K562 (cell line): ENCODE data around the gene FUZ. TPM values are rescaled to one million over a fixed set of nuclear protein-coding genes. Genes with fewer than 3 reads are reported as not detected.

Experiments
- ATAC-seq: fragments of 200-7000 bp; cut with Tn5 transposase; 3 replicates; pipeline ENCODE4 v1.9.1; 2020; ENCODE audit warnings: moderate library complexity
- BruUV-seq: library from RNA; stranded (reverse); fragments of 400-500 nt; replicated peaks from 2 replicates; lab custom pipeline; 2021; lab: Mats Ljungman, UMichigan
- CTCF ChIA-PET: fragments of 300-600 bp; formaldehyde crosslinking; extraction: SDS; loops from one replicate; lab custom pipeline; 2021; ENCODE audit warnings: low intra/inter-chr PET ratio; lab: Yijun Ruan, JAX
- POLR2A ChIA-PET: fragments of 300-600, 350-650 bp; sonication (Branson Sonifier 250); formaldehyde crosslinking; extraction: SDS; loops from one replicate; lab custom pipeline; 2021; ENCODE audit warnings: antibody characterized with exemption, inconsistent platforms; lab: Yijun Ruan, JAX
- DNase-seq, 4 experiments: peaks; one replicate each; pipeline versions ENCODE4 v3.0.0 to v3.0.0-alpha.2; 2011 to 2018; ENCODE audit warnings: low spot score in 3 of 4, mixed read lengths in 3 of 4; ENCODE audit errors: extremely low read depth in 1 of 4
- FAIRE-seq: peaks from 2 replicates; lab custom pipeline; 2011; peaks lifted over from hg19 to GRCh38; lab: Jason Lieb, UNC
- H2AFZ ChIP-seq: 2 replicates; pipeline ENCODE4 v1.6.0; 2011; ENCODE audit warnings: low read depth, low read length, control low read depth, inconsistent platforms
- H3K27ac ChIP-seq: fragments of 200-600 bp; 3 replicates; pipeline ENCODE4 v1.8.0; 2011; ENCODE audit warnings: low read depth, mild to moderate bottlenecking, control low read depth, inconsistent platforms, low read length, moderate library complexity, mixed read lengths; ENCODE audit errors: extremely low read depth
- H3K27me3 ChIP-seq, 2 experiments: fragments of 300-600 bp in 1 of 2; 2 replicates in 1 of 2; 3 replicates in 1 of 2; pipeline versions ENCODE4 v1.6.0 to v1.8.0; 2011; ENCODE audit warnings: inconsistent platforms in 2 of 2, low read length in 2 of 2, mild to moderate bottlenecking in 1 of 2, mixed read lengths in 1 of 2, moderate library complexity in 1 of 2; ENCODE audit not compliant: control insufficient read depth in 2 of 2, insufficient read depth in 2 of 2
- H3K36me3 ChIP-seq: fragments of 300-600 bp; 3 replicates; pipeline ENCODE4 v1.8.0; 2011; ENCODE audit warnings: mild to moderate bottlenecking, low read length, inconsistent platforms; ENCODE audit not compliant: control insufficient read depth, insufficient read depth
- H3K4me1 ChIP-seq, 2 experiments: fragments of 200-600 bp in 1 of 2; replicated peaks in 1 of 2; 2 replicates in 1 of 2; 3 replicates in 1 of 2; pipeline versions ENCODE4 v1.5.1 to v1.8.0; 2011; ENCODE audit warnings: inconsistent platforms in 2 of 2, low read length in 2 of 2, mild to moderate bottlenecking in 1 of 2, mixed read lengths in 1 of 2, moderate library complexity in 1 of 2; ENCODE audit not compliant: control insufficient read depth in 2 of 2, insufficient read depth in 2 of 2
- H3K4me2 ChIP-seq: 2 replicates; pipeline ENCODE4 v1.6.1; 2011; ENCODE audit warnings: low read length, control low read depth, inconsistent platforms, mixed read lengths; ENCODE audit not compliant: insufficient read depth
- H3K4me3 ChIP-seq: fragments of 200-600 bp; sonication (generic), shearing (Covaris generic); 2 replicates; pipeline ENCODE4 v1.5.1; 2016; ENCODE audit warnings: control low read depth, inconsistent platforms
- H3K79me2 ChIP-seq: fragments of 200-600 bp; 3 replicates; pipeline ENCODE4 v1.8.0; 2011; ENCODE audit warnings: low read length, inconsistent platforms; ENCODE audit not compliant: control insufficient read depth, insufficient read depth
- H3K9ac ChIP-seq, 2 experiments: 2 replicates each; pipeline versions ENCODE4 v1.6.0 to v1.6.1; 2011; ENCODE audit warnings: low read depth in 2 of 2, low read length in 2 of 2, control low read depth in 1 of 2, inconsistent platforms in 1 of 2, mild to moderate bottlenecking in 1 of 2, mixed read lengths in 1 of 2; ENCODE audit not compliant: insufficient read depth in 1 of 2
- H3K9me1 ChIP-seq: one replicate; pipeline ENCODE4 v1.6.0; 2011; ENCODE audit warnings: inconsistent platforms, mild to moderate bottlenecking, low read length, moderate library complexity; ENCODE audit not compliant: control insufficient read depth, insufficient read depth
- H3K9me3 ChIP-seq: replicated peaks from 2 replicates; pipeline ENCODE4 v1.5.1; 2011; ENCODE audit warnings: low read depth, low read length, inconsistent platforms; ENCODE audit not compliant: control insufficient read depth, insufficient read depth
- H4K20me1 ChIP-seq: replicated peaks from 2 replicates; pipeline ENCODE4 v1.6.1; 2011; ENCODE audit warnings: low read length, inconsistent platforms, mixed read lengths; ENCODE audit not compliant: control insufficient read depth, insufficient read depth
- MECOM ChIP-seq: fragments of 250-450 bp; sonication (Bioruptor Pico); IDR thresholded peaks from 2 replicates; pipeline ENCODE4 v1.8.0; 2022; ENCODE audit warnings: inconsistent platforms
- MTA3 ChIP-seq: fragments of 450-650 bp; formaldehyde crosslinking; IDR thresholded peaks from 2 replicates; pipeline ENCODE4 v1.6.1; 2017; ENCODE audit warnings: mild to moderate bottlenecking, borderline replicate concordance
- SMAD3 ChIP-seq: fragments of 450-650 bp; formaldehyde crosslinking; conservative IDR thresholded peaks from 2 replicates; pipeline ENCODE4 v1.4.0; 2020; ENCODE audit warnings: mild to moderate bottlenecking
- SRSF9 ChIP-seq: fragments of 200-400 bp; formaldehyde crosslinking; IDR thresholded peaks from 2 replicates; pipeline ENCODE4 v1.6.1; 2017; ENCODE audit warnings: low read depth, low read length, borderline replicate concordance
- WGBS: fragments of 100-300 bp; shearing (Covaris generic); methylation state at CpG from one replicate; pipeline ENCODE4 v1.1.6; 2016; ENCODE audit warnings: low coverage, mixed read lengths; ENCODE audit not compliant: insufficient coverage; ENCODE audit errors: missing lambda C conversion rate; 5-methylcytosine and 5-hydroxymethylcytosine counted together
- in situ Hi-C: fragments of 300-500 bp; cut with MboI; formaldehyde crosslinking; loops from 4 replicates; pipeline ENCODE4 v1.15.0; 2018; ENCODE audit warnings: inconsistent platforms, mixed read lengths
- intact Hi-C: fragments of 100-400 bp; cut with micrococcal nuclease; formaldehyde crosslinking; loops from 2 replicates; pipeline ENCODE4 v1.14.2; 2022
- polyA plus RNA-seq, 8 experiments: library from polyadenylated mRNA; depleted of rRNA in 4 of 8; stranded (reverse) in 5 of 8; unstranded in 3 of 8; fragments of >200 nt; fragmentation: Nextera tagmentation in 2 of 8; fragmentation: Illumina TruSeq in 1 of 8; extraction: Ambion mirVana in 2 of 8; extraction: Trizol in 1 of 8; gene quantifications; 2 replicates each; pipeline versions ENCODE4 v1.2.1 to v1.2.3, GENCODE V29; 2011 to 2014; ENCODE audit warnings: inconsistent platforms in 1 of 8, missing spikeins in 1 of 8
- total RNA-seq, 7 experiments: library from RNA; depleted of rRNA in 6 of 7; stranded (reverse); fragments of >200 nt in 6 of 7; fragmentation: Illumina TruSeq in 2 of 7; extraction: Trizol in 2 of 7; gene quantifications; 2 replicates each; pipeline versions ENCODE4 v1.2.1 to v1.2.3, GENCODE V29; 2011 to 2021; ENCODE audit warnings: low replicate concordance in 1 of 7
- TF ChIP-seq, protein P1 (sequence below): fragments of 250-450 bp; sonication (Bioruptor Pico); IDR thresholded peaks from 2 replicates; pipeline ENCODE4 v1.5.0; 2020; ENCODE audit warnings: mild to moderate bottlenecking, borderline replicate concordance

FUZ gene
- total and polyA plus RNA-seq, 9 of the 15 experiments (the other 6 are each of a cell fraction or from before 2014, with no cell fraction given) = 0.17 to 7.6 (median 3.6) TPM; not detected in 1

DNA sequence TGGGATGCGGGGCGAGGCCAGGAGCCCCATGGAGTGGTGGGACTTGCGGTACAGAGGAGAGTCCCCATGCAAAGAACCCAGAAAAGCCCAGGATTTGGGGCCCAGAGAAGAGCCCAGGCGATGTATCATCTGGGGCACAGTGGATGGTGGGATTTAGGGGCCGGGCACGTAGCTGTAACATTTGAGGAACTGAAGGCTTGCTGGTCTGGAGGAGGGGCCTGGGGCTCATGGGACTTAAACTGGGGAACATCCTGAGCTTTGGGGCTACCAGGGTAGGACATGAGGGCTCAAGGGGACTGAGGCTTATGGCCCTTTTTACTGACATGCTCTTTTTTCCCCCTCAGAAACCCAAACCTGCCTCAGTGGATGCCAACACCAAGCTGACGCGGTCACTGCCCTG is 18.5 kb upstream of the FUZ start:
- CTCF ChIA-PET = no interaction called here
- H3K9ac ChIP-seq = no peak overlapping the region
- H4K20me1 ChIP-seq = no peaks in the 10 kb centered on the region
- no peak overlapping the region for H3K27ac ChIP-seq
- no peaks in the 10 kb centered on the region for H3K27me3 ChIP-seq
- DNase-seq (no peak), ATAC-seq (no peak)
- no peaks in the 10 kb centered on the region for H3K79me2 ChIP-seq
- TF ChIP-seq SRSF9 (no peak), MECOM (CRISPR knock-in tag) (no peak), MTA3 (no peak), SMAD3 (CRISPR knock-in tag) (no peak)
- TF ChIP-seq, protein P1, sequence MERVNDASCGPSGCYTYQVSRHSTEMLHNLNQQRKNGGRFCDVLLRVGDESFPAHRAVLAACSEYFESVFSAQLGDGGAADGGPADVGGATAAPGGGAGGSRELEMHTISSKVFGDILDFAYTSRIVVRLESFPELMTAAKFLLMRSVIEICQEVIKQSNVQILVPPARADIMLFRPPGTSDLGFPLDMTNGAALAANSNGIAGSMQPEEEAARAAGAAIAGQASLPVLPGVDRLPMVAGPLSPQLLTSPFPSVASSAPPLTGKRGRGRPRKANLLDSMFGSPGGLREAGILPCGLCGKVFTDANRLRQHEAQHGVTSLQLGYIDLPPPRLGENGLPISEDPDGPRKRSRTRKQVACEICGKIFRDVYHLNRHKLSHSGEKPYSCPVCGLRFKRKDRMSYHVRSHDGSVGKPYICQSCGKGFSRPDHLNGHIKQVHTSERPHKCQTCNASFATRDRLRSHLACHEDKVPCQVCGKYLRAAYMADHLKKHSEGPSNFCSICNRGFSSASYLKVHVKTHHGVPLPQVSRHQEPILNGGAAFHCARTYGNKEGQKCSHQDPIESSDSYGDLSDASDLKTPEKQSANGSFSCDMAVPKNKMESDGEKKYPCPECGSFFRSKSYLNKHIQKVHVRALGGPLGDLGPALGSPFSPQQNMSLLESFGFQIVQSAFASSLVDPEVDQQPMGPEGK (CRISPR knock-in tag) = no peak
- TF ChIP-seq, all 486 proteins: peak for 0
- in situ Hi-C loops = no loop called here
- Histone ChIP-seq H3K4me3 (no peak overlapping the region), H3K9me3 (no peaks in the 10 kb centered on the region), H3K4me1 (peaks cover 0 to 21% of the 10 kb centered on the region in 2 experiments; a peak in 2 of 5 replicates), H3K9me1 (no peaks in the 10 kb centered on the region), H3K4me2 (no peak overlapping the region), H2AFZ (no peak overlapping the region), H3K36me3 (peaks cover 94% of the 10 kb centered on the region; the same call in 2 of the 3 replicates)
- intact Hi-C loops = no loop called here
- POLR2A ChIA-PET = interaction anchor here (0.6 to 1.0 kb wide), 3 partner anchors 19 to 272 kb away, joined by 3 to 4 read pairs (median 3); no protein-coding TSS in a partner anchor
- no TSS peak for BruUV-seq
- WGBS = 83% methylated on average over 5 of the region's 8 CpGs
- FAIRE-seq = no peak
